Naive thymus-derived CD8-positive, alpha-beta T cell (primary cell): Measurements from ENCODE around the gene FOXN1. TPM values are rescaled to one million over a fixed set of nuclear protein-coding genes. Genes with fewer than 3 reads are reported as not detected.

Source experiments
- ATAC-seq, 2 donors: fragments of 150-1000 bp; cut with Tn5 transposase in 1 of 2; sonication (Bioruptor Pico), chemical (Tn5 transposase) in 1 of 2; 1 replicate in 1 of 2; 2 replicates in 1 of 2; pipeline ENCODE4 v1.10.0; 2021; ENCODE audit warnings: mild to moderate bottlenecking in 2 of 2, moderate library complexity in 2 of 2
- POLR2A ChIA-PET: fragments of 350-600 bp; sonication (Branson Sonifier 250); formaldehyde crosslinking; loops from one replicate; lab custom pipeline; 2021; ENCODE audit warnings: antibody characterized with exemption; lab: Charles Lee
- DNase-seq, 10 donors: peaks; one replicate each; pipeline versions ENCODE4 v3.0.0 to v3.0.0-alpha.2; 2020 to 2022
- H3K27ac Mint-ChIP-seq, 10 donors: one replicate each; pipeline ENCODE4 v1.8.0; 2020 to 2022; ENCODE audit warnings: mild to moderate bottlenecking in 10 of 10, mixed read lengths in 10 of 10, moderate library complexity in 4 of 10, inconsistent platforms in 1 of 10
- H3K27me3 Mint-ChIP-seq, 5 donors: one replicate each; pipeline ENCODE4 v1.8.0; 2021 to 2022; ENCODE audit warnings: mixed read lengths in 5 of 5
- H3K36me3 Mint-ChIP-seq, 3 donors: one replicate each; pipeline ENCODE4 v1.8.0; 2020 to 2022; ENCODE audit warnings: mixed read lengths in 3 of 3, mild to moderate bottlenecking in 2 of 3, inconsistent platforms in 1 of 3
- H3K4me1 Mint-ChIP-seq, 4 donors: one replicate each; pipeline ENCODE4 v1.8.0; 2021 to 2022; ENCODE audit warnings: mixed read lengths in 4 of 4
- H3K4me3 Mint-ChIP-seq, 10 donors: one replicate each; pipeline ENCODE4 v1.8.0; 2020 to 2022; ENCODE audit warnings: mild to moderate bottlenecking in 10 of 10, mixed read lengths in 10 of 10, moderate library complexity in 6 of 10, inconsistent platforms in 1 of 10
- H3K9me3 Mint-ChIP-seq, 9 donors: one replicate each; pipeline ENCODE4 v1.8.0; 2020 to 2022; ENCODE audit warnings: mixed read lengths in 9 of 9, mild to moderate bottlenecking in 3 of 9, inconsistent platforms in 1 of 9, moderate library complexity in 1 of 9
- polyA plus RNA-seq, 3 donors: library from polyadenylated mRNA; unstranded; fragments of 300-500 nt; fragmentation: Illumina TruSeq; gene quantifications; one replicate each; pipeline ENCODE4 v1.2.3, GENCODE V29; 2021
- total RNA-seq, 8 experiments: library from RNA in 2 of 8; stranded (reverse) in 2 of 8; gene quantifications; one replicate each; pipeline ENCODE4 v1.2.3 and lab custom pipeline; 2021 to 2026

Gene FOXN1
- total and polyA plus RNA-seq, 5 experiments from 2014 or later = not detected

- ATAC-seq (no peak), DNase-seq (no peak)
- H3K9me3 Mint-ChIP-seq = no peaks in the 10 kb centered on the region
- no peak overlapping the region for H3K4me3 Mint-ChIP-seq
- no peaks in the 10 kb centered on the region for H3K36me3 Mint-ChIP-seq
- H3K4me1 Mint-ChIP-seq = peaks cover 6 to 9% (median 7%) of the 10 kb centered on the region in 4 donors
- H3K27ac Mint-ChIP-seq = peak overlapping the region in 1 of 10 donors; percentile 9
- H3K27me3 Mint-ChIP-seq = peaks cover 0 to 8% (median 5%) of the 10 kb centered on the region in 5 donors
- POLR2A ChIA-PET = no interaction called here
Observed at GRCh38 chr17:28470914-28471366, 35.2 kb upstream of the FOXN1 start.

GRCh38 chr17:28471531-28472342, 34.4 kb upstream of the FOXN1 start:
- POLR2A ChIA-PET = no interaction called here
- Mint-ChIP-seq H3K9me3 (no peaks in the 10 kb centered on the region), H3K36me3 (no peaks in the 10 kb centered on the region), H3K27me3 (peaks cover 0 to 10% (median 0%) of the 10 kb centered on the region in 5 donors), H3K4me1 (peaks cover 6 to 17% (median 7%) of the 10 kb centered on the region in 4 donors), H3K4me3 (no peak overlapping the region), H3K27ac (peak overlapping the region in 1 of 10 donors; percentile 29)
- no peak for DNase-seq
- ATAC-seq = no peak

GRCh38 chr17:28472871-28473497, 33.2 kb upstream of the FOXN1 start:
- no peaks in the 10 kb centered on the region for H3K9me3 Mint-ChIP-seq
- H3K4me3 Mint-ChIP-seq = no peak overlapping the region
- DNase-seq (no peak), ATAC-seq (no peak)
- POLR2A ChIA-PET = no interaction called here
- peaks cover 6 to 17% (median 7%) of the 10 kb centered on the region in 4 donors for H3K4me1 Mint-ChIP-seq
- H3K27me3 Mint-ChIP-seq = peaks cover 0 to 7% (median 0%) of the 10 kb centered on the region in 5 donors
- peak overlapping the region in 3 of 10 donors; percentile 14 to 25 (median 16) for H3K27ac Mint-ChIP-seq
- H3K36me3 Mint-ChIP-seq = no peaks in the 10 kb centered on the region

GRCh38 chr17:28473542-28473941, 32.6 kb upstream of the FOXN1 start, which contains the start of gene SLC13A2:
Gene SLC13A2 (plus strand): TSS chr17:28473644. CDS start chr17:28473713, 69 bp downstream.
- Mint-ChIP-seq H3K4me1 (peaks cover 6 to 17% (median 7%) of the 10 kb centered on the region in 4 donors), H3K36me3 (no peaks in the 10 kb centered on the region), H3K27me3 (peaks cover 0 to 13% (median 0%) of the 10 kb centered on the region in 5 donors), H3K27ac (peak within 1 kb of the TSS in 4 of 10 donors; percentile 25 to 34 (median 27)), H3K9me3 (no peaks in the 10 kb centered on the region), H3K4me3 (no peak within 1 kb of the TSS)
- POLR2A ChIA-PET = no interaction called here
- ATAC-seq (no peak), DNase-seq (no peak)

- Mint-ChIP-seq H3K9me3 (no peaks in the 10 kb centered on the region), H3K27ac (peak overlapping the region in 1 of 10 donors; percentile 34), H3K4me3 (no peak overlapping the region), H3K27me3 (peaks cover 0 to 14% (median 1%) of the 10 kb centered on the region in 5 donors), H3K4me1 (peaks cover 6 to 17% (median 7%) of the 10 kb centered on the region in 4 donors), H3K36me3 (no peaks in the 10 kb centered on the region)
- DNase-seq (no peak), ATAC-seq (no peak)
- POLR2A ChIA-PET = no interaction called here
Observed at GRCh38 chr17:28474111-28474531, 32.0 kb upstream of the FOXN1 start.

GRCh38 chr17:28475151-28475900, 30.8 kb upstream of the FOXN1 start:
- Mint-ChIP-seq H3K27me3 (peaks cover 0 to 14% (median 1%) of the 10 kb centered on the region in 5 donors), H3K4me3 (peak overlapping the region in 1 of 10 donors; percentile 48), H3K36me3 (no peaks in the 10 kb centered on the region), H3K4me1 (peaks cover 6 to 17% (median 7%) of the 10 kb centered on the region in 4 donors), H3K9me3 (no peaks in the 10 kb centered on the region), H3K27ac (peak overlapping the region in 7 of 10 donors; percentile 1 to 55 (median 11))
- no peak for ATAC-seq
- POLR2A ChIA-PET = no interaction called here
- DNase-seq = peak in 1 of 10 donors; percentile 23

GRCh38 chr17:28476076-28476865, 29.9 kb upstream of the FOXN1 start:
- Mint-ChIP-seq H3K36me3 (no peaks in the 10 kb centered on the region), H3K4me3 (peak overlapping the region in 1 of 10 donors; percentile 50), H3K27me3 (peaks cover 0 to 14% (median 1%) of the 10 kb centered on the region in 5 donors), H3K27ac (peak overlapping the region in 3 of 10 donors; percentile 4 to 74 (median 72)), H3K4me1 (peaks cover 6 to 17% (median 7%) of the 10 kb centered on the region in 4 donors), H3K9me3 (no peaks in the 10 kb centered on the region)
- peak in 1 of 10 donors; percentile 34 for DNase-seq
- POLR2A ChIA-PET = no interaction called here
- ATAC-seq = no peak

GRCh38 chr17:28477928-28478327, 28.2 kb upstream of the FOXN1 start:
- H3K9me3 Mint-ChIP-seq = no peaks in the 10 kb centered on the region
- H3K36me3 Mint-ChIP-seq = no peaks in the 10 kb centered on the region
- H3K4me1 Mint-ChIP-seq = peaks cover 6 to 17% (median 7%) of the 10 kb centered on the region in 4 donors
- DNase-seq (peak in 1 of 10 donors; percentile 47), ATAC-seq (no peak)
- no peak overlapping the region for H3K4me3 Mint-ChIP-seq
- POLR2A ChIA-PET = no interaction called here
- no peak overlapping the region for H3K27ac Mint-ChIP-seq
- peaks cover 0 to 10% (median 1%) of the 10 kb centered on the region in 5 donors for H3K27me3 Mint-ChIP-seq

GRCh38 chr17:28478712-28479615, 27.2 kb upstream of the FOXN1 start:
- peaks cover 6 to 17% (median 7%) of the 10 kb centered on the region in 4 donors for H3K4me1 Mint-ChIP-seq

GRCh38 chr17:28480278-28480677, 25.9 kb upstream of the FOXN1 start:
- H3K27me3 Mint-ChIP-seq = peaks cover 0 to 18% (median 1%) of the 10 kb centered on the region in 5 donors
- no peak overlapping the region for H3K27ac Mint-ChIP-seq
- H3K4me3 Mint-ChIP-seq = no peak overlapping the region
- no peak for ATAC-seq
- no peaks in the 10 kb centered on the region for H3K36me3 Mint-ChIP-seq
- POLR2A ChIA-PET = no interaction called here
- DNase-seq = no peak
- H3K9me3 Mint-ChIP-seq = no peaks in the 10 kb centered on the region
- H3K4me1 Mint-ChIP-seq = peaks cover 5 to 15% (median 6%) of the 10 kb centered on the region in 4 donors

More at GRCh38 chr17:28478712-28479615, 27.2 kb upstream of the FOXN1 start:
- H3K4me3 Mint-ChIP-seq = no peak overlapping the region
- H3K36me3 Mint-ChIP-seq = no peaks in the 10 kb centered on the region
- DNase-seq (peak in 1 of 10 donors; percentile 10), ATAC-seq (no peak)
- H3K27me3 Mint-ChIP-seq = peaks cover 0 to 10% (median 1%) of the 10 kb centered on the region in 5 donors
- peak overlapping the region in 1 of 10 donors; percentile 45 for H3K27ac Mint-ChIP-seq
- POLR2A ChIA-PET = no interaction called here
- no peaks in the 10 kb centered on the region for H3K9me3 Mint-ChIP-seq
